Mesothelial cell of epicardium (in vitro differentiated cells): Measurements from ENCODE around the gene SLC2A10. TPM values are rescaled to one million over a fixed set of nuclear protein-coding genes. Genes with fewer than 3 reads are reported as not detected.

ENCODE experiments used
- DNase-seq, 2 experiments: peaks; one replicate each; pipeline ENCODE4 v3.0.0; 2021; ENCODE audit warnings: low spot score in 2 of 2; ENCODE audit not compliant: unreplicated experiment in 2 of 2
- H3K27ac Mint-ChIP-seq: 2 replicates; pipeline ENCODE4 v1.8.0; 2021; ENCODE audit warnings: mixed read lengths
- H3K27me3 Mint-ChIP-seq: 2 replicates; pipeline ENCODE4 v1.8.0; 2021; ENCODE audit warnings: low read depth, mixed read lengths
- H3K36me3 Mint-ChIP-seq: 2 replicates; pipeline ENCODE4 v1.8.0; 2021; ENCODE audit warnings: mixed read lengths
- H3K4me1 Mint-ChIP-seq: 2 replicates; pipeline ENCODE4 v1.8.0; 2021; ENCODE audit warnings: mixed read lengths
- H3K4me3 Mint-ChIP-seq: 2 replicates; pipeline ENCODE4 v1.8.0; 2021; ENCODE audit warnings: mild to moderate bottlenecking, moderate library complexity, mixed read lengths
- H3K9me3 Mint-ChIP-seq: 2 replicates; pipeline ENCODE4 v1.8.0; 2021; ENCODE audit warnings: mixed read lengths
- CTCF ChIP-seq: fragments of 200-600 bp; sonication (generic); IDR thresholded peaks from one replicate; pipeline ENCODE4 v1.5.0; 2021; ENCODE audit warnings: antibody characterized with exemption; ENCODE audit not compliant: unreplicated experiment
- total RNA-seq: library from RNA; stranded (reverse); gene quantifications from 3 replicates; pipeline ENCODE4 v1.2.1, GENCODE V29; 2021

The SLC2A10 gene
- total RNA-seq, 1 donor from 2014 or later: 21.7 TPM

GRCh38 chr20:46690219-46691106, 19.0 kb upstream of the SLC2A10 start:
- peaks cover 9% of the 10 kb centered on the region for H3K9me3 Mint-ChIP-seq
- H3K27me3 Mint-ChIP-seq: no peaks in the 10 kb centered on the region
- DNase-seq: no peak
- peak overlapping the region; percentile 87 for H3K4me3 Mint-ChIP-seq
- H3K27ac Mint-ChIP-seq: peak overlapping the region; percentile 60
- no peak for TF ChIP-seq CTCF
- H3K4me1 Mint-ChIP-seq: peaks cover 11% of the 10 kb centered on the region
- H3K36me3 Mint-ChIP-seq: peaks cover 10% of the 10 kb centered on the region

GRCh38 chr20:46691196-46691595, 18.3 kb upstream of the SLC2A10 start:
- no peak overlapping the region for H3K4me3 Mint-ChIP-seq
- DNase-seq: no peak
- H3K36me3 Mint-ChIP-seq: peaks cover 5% of the 10 kb centered on the region
- peaks cover 9% of the 10 kb centered on the region for H3K9me3 Mint-ChIP-seq
- TF ChIP-seq CTCF: no peak
- no peaks in the 10 kb centered on the region for H3K27me3 Mint-ChIP-seq
- peaks cover 18% of the 10 kb centered on the region for H3K4me1 Mint-ChIP-seq
- H3K27ac Mint-ChIP-seq: no peak overlapping the region

GRCh38 chr20:46694484-46694883, 15.0 kb upstream of the SLC2A10 start:
- no peaks in the 10 kb centered on the region for H3K36me3 Mint-ChIP-seq
- TF ChIP-seq CTCF: no peak
- peaks cover 14% of the 10 kb centered on the region for H3K4me1 Mint-ChIP-seq
- H3K27me3 Mint-ChIP-seq: no peaks in the 10 kb centered on the region
- H3K9me3 Mint-ChIP-seq: peaks cover 9% of the 10 kb centered on the region
- H3K27ac Mint-ChIP-seq: no peak overlapping the region
- DNase-seq: no peak
- no peak overlapping the region for H3K4me3 Mint-ChIP-seq

- no peak for TF ChIP-seq CTCF
- peaks cover 12% of the 10 kb centered on the region for H3K4me1 Mint-ChIP-seq
- DNase-seq: no peak
- no peak overlapping the region for H3K4me3 Mint-ChIP-seq
- no peaks in the 10 kb centered on the region for H3K36me3 Mint-ChIP-seq
- H3K9me3 Mint-ChIP-seq: peaks cover 9% of the 10 kb centered on the region
- peak overlapping the region; percentile 4 for H3K27ac Mint-ChIP-seq
- peaks cover 2% of the 10 kb centered on the region for H3K27me3 Mint-ChIP-seq
These were observed 13.6 kb upstream of the SLC2A10 start for GRCh38 chr20:46695892-46696291.

GRCh38 chr20:46696791-46697279, 12.6 kb upstream of the SLC2A10 start:
- TF ChIP-seq CTCF: no peak
- no peak overlapping the region for H3K27ac Mint-ChIP-seq
- no peak overlapping the region for H3K4me3 Mint-ChIP-seq
- peaks cover 12% of the 10 kb centered on the region for H3K4me1 Mint-ChIP-seq
- peaks cover 3% of the 10 kb centered on the region for H3K9me3 Mint-ChIP-seq
- no peaks in the 10 kb centered on the region for H3K36me3 Mint-ChIP-seq
- no peak for DNase-seq
- peaks cover 2% of the 10 kb centered on the region for H3K27me3 Mint-ChIP-seq
